SK-N-SH (cell line): Measurements from ENCODE around the gene PHOX2A.

Experiments used
- CTCF ChIP-seq: fragments of 200-600 bp; sonication (generic); IDR thresholded peaks from 2 replicates; pipeline ENCODE4 v1.6.1; 2017; ENCODE audit warnings: antibody characterized with exemption, mild to moderate bottlenecking, moderate library complexity
- ELF1 ChIP-seq: IDR thresholded peaks from 2 replicates; pipeline ENCODE4 v1.4.0; 2012
- EP300 ChIP-seq, 2 experiments: IDR thresholded peaks; 2 replicates each; pipeline versions ENCODE4 v1.4.0 to v1.6.1; 2012; ENCODE audit warnings: borderline replicate concordance in 1 of 2, low read depth in 1 of 2, low read length in 1 of 2
- FOXJ3 ChIP-seq: sonication (generic); formaldehyde crosslinking; IDR thresholded peaks from 2 replicates; pipeline ENCODE4 v1.5.1; 2020; ENCODE audit warnings: mild to moderate bottlenecking, missing genetic modification reagents
- MAX ChIP-seq: IDR thresholded peaks from 2 replicates; pipeline ENCODE4 v1.4.0; 2012; ENCODE audit warnings: low read depth
- RCOR1 ChIP-seq: fragments of 150-350 bp; IDR thresholded peaks from 2 replicates; pipeline ENCODE4 v1.6.1; 2017; ENCODE audit warnings: antibody characterized with exemption, low read length
- TCF12 ChIP-seq: IDR thresholded peaks from 2 replicates; pipeline ENCODE4 v1.4.0; 2012
- TEAD4 ChIP-seq: IDR thresholded peaks from 2 replicates; pipeline ENCODE4 v1.4.0; 2012; ENCODE audit warnings: mild to moderate bottlenecking, borderline replicate concordance; ENCODE audit not compliant: insufficient read depth
- USF1 ChIP-seq: IDR thresholded peaks from 2 replicates; pipeline ENCODE4 v1.4.0; 2012; ENCODE audit warnings: low read depth, borderline replicate concordance
- USF2 ChIP-seq: fragments of 150-350 bp; IDR thresholded peaks from 2 replicates; pipeline ENCODE4 v1.6.1; 2017; ENCODE audit warnings: antibody characterized with exemption, low read length, low read depth, borderline replicate concordance

- TF ChIP-seq RCOR1 (no peak), ELF1 (no peak), CTCF (no peak), TEAD4 (no peak), TCF12 (no peak), USF2 (no peak), FOXJ3 (CRISPR knock-in tag) (no peak), MAX (no peak), USF1 (no peak), EP300 (IDR thresholded peaks at IDR 0.05; ENCODE audit: borderline replicate concordance in 1 of 2, low read depth in 1 of 2, low read length in 1 of 2) (no peak)
Observed at GRCh38 chr11:72204886-72205285, 39.1 kb downstream of the PHOX2A start.
